ENCODE measurements around the gene SLC29A3. TPM values are rescaled to one million over a fixed set of nuclear protein-coding genes. Genes with fewer than 3 reads are reported as not detected.

SLC29A3 gene
- total RNA-seq, 2 experiments from 2014 or later = 3.4 to 5.1 TPM

GRCh38 chr10:71408436-71409225 is 89.6 kb downstream of the SLC29A3 start:
- H3K27me3 Mint-ChIP-seq = peaks cover 13% of the 10 kb centered on the region
- peaks cover 1% of the 10 kb centered on the region for H3K36me3 Mint-ChIP-seq
- no peaks in the 10 kb centered on the region for H3K4me1 Mint-ChIP-seq
- DNase-seq = peak; percentile 26
- no peaks in the 10 kb centered on the region for H3K9me3 Mint-ChIP-seq (ENCODE audit: low read depth)
- no peak overlapping the region for H3K27ac Mint-ChIP-seq
- no peak for ATAC-seq
- H3K4me3 Mint-ChIP-seq = no peak overlapping the region
- CTCF ChIA-PET = no interaction called here

- no peaks in the 10 kb centered on the region for H3K4me1 Mint-ChIP-seq
- H3K9me3 Mint-ChIP-seq (ENCODE audit: low read depth) = no peaks in the 10 kb centered on the region
- H3K36me3 Mint-ChIP-seq = peaks cover 1% of the 10 kb centered on the region
- CTCF ChIA-PET = no interaction called here
- no peak for ATAC-seq
- DNase-seq = peak; percentile 28
- H3K27me3 Mint-ChIP-seq = peaks cover 23% of the 10 kb centered on the region
- no peak overlapping the region for H3K4me3 Mint-ChIP-seq
- H3K27ac Mint-ChIP-seq = no peak overlapping the region
Observed at GRCh38 chr10:71409516-71410104, 90.6 kb downstream of the SLC29A3 start.

Other genes starting within 250 kb of the SLC29A3 start
- gene UNC5B, start 106.7 kb upstream of the SLC29A3 start, total RNA-seq = under 1 TPM in 1 of 2 experiments, not detected in 1; 0.06 TPM
- under 1 TPM; 0.16 to 0.61 TPM for gene CDH23, start 77.7 kb downstream of the SLC29A3 start, total RNA-seq

Data from activated CD8-positive, alpha-beta memory T cell treated with anti-CD3 and anti-CD28 coated beads, Interleukin-2, amount 10 ng/mL, durations not matched to agents 7 days and 5 days (primary cell).